K562 (cell line): ENCODE results near the gene OOSP4A. TPM values are rescaled to one million over a fixed set of nuclear protein-coding genes. Genes with fewer than 3 reads are reported as not detected.

Experiments
- ATAC-seq: fragments of 200-7000 bp; cut with Tn5 transposase; 3 replicates; pipeline ENCODE4 v1.9.1; 2020; ENCODE audit warnings: moderate library complexity
- BruUV-seq: library from RNA; stranded (reverse); fragments of 400-500 nt; replicated peaks from 2 replicates; lab custom pipeline; 2021; lab: Mats Ljungman, UMichigan
- CTCF ChIA-PET: fragments of 300-600 bp; formaldehyde crosslinking; extraction: SDS; loops from one replicate; lab custom pipeline; 2021; ENCODE audit warnings: low intra/inter-chr PET ratio; lab: Yijun Ruan, JAX
- POLR2A ChIA-PET: fragments of 300-600, 350-650 bp; sonication (Branson Sonifier 250); formaldehyde crosslinking; extraction: SDS; loops from one replicate; lab custom pipeline; 2021; ENCODE audit warnings: antibody characterized with exemption, inconsistent platforms; lab: Yijun Ruan, JAX
- DNase-seq, 4 experiments: peaks; one replicate each; pipeline versions ENCODE4 v3.0.0 to v3.0.0-alpha.2; 2011 to 2018; ENCODE audit warnings: low spot score in 3 of 4, mixed read lengths in 3 of 4; ENCODE audit errors: extremely low read depth in 1 of 4
- FAIRE-seq: peaks from 2 replicates; lab custom pipeline; 2011; peaks lifted over from hg19 to GRCh38; lab: Jason Lieb, UNC
- H2AFZ ChIP-seq: 2 replicates; pipeline ENCODE4 v1.6.0; 2011; ENCODE audit warnings: low read depth, low read length, control low read depth, inconsistent platforms
- H3K27ac ChIP-seq: fragments of 200-600 bp; 3 replicates; pipeline ENCODE4 v1.8.0; 2011; ENCODE audit warnings: low read depth, mild to moderate bottlenecking, control low read depth, inconsistent platforms, low read length, moderate library complexity, mixed read lengths; ENCODE audit errors: extremely low read depth
- H3K27me3 ChIP-seq, 2 experiments: fragments of 300-600 bp in 1 of 2; 2 replicates in 1 of 2; 3 replicates in 1 of 2; pipeline versions ENCODE4 v1.6.0 to v1.8.0; 2011; ENCODE audit warnings: inconsistent platforms in 2 of 2, low read length in 2 of 2, mild to moderate bottlenecking in 1 of 2, mixed read lengths in 1 of 2, moderate library complexity in 1 of 2; ENCODE audit not compliant: control insufficient read depth in 2 of 2, insufficient read depth in 2 of 2
- H3K36me3 ChIP-seq: fragments of 300-600 bp; 3 replicates; pipeline ENCODE4 v1.8.0; 2011; ENCODE audit warnings: mild to moderate bottlenecking, low read length, inconsistent platforms; ENCODE audit not compliant: control insufficient read depth, insufficient read depth
- H3K4me1 ChIP-seq, 2 experiments: fragments of 200-600 bp in 1 of 2; replicated peaks in 1 of 2; 2 replicates in 1 of 2; 3 replicates in 1 of 2; pipeline versions ENCODE4 v1.5.1 to v1.8.0; 2011; ENCODE audit warnings: inconsistent platforms in 2 of 2, low read length in 2 of 2, mild to moderate bottlenecking in 1 of 2, mixed read lengths in 1 of 2, moderate library complexity in 1 of 2; ENCODE audit not compliant: control insufficient read depth in 2 of 2, insufficient read depth in 2 of 2
- H3K4me2 ChIP-seq: 2 replicates; pipeline ENCODE4 v1.6.1; 2011; ENCODE audit warnings: low read length, control low read depth, inconsistent platforms, mixed read lengths; ENCODE audit not compliant: insufficient read depth
- H3K4me3 ChIP-seq: fragments of 200-600 bp; sonication (generic), shearing (Covaris generic); 2 replicates; pipeline ENCODE4 v1.5.1; 2016; ENCODE audit warnings: control low read depth, inconsistent platforms
- H3K79me2 ChIP-seq: fragments of 200-600 bp; 3 replicates; pipeline ENCODE4 v1.8.0; 2011; ENCODE audit warnings: low read length, inconsistent platforms; ENCODE audit not compliant: control insufficient read depth, insufficient read depth
- H3K9ac ChIP-seq, 2 experiments: 2 replicates each; pipeline versions ENCODE4 v1.6.0 to v1.6.1; 2011; ENCODE audit warnings: low read depth in 2 of 2, low read length in 2 of 2, control low read depth in 1 of 2, inconsistent platforms in 1 of 2, mild to moderate bottlenecking in 1 of 2, mixed read lengths in 1 of 2; ENCODE audit not compliant: insufficient read depth in 1 of 2
- H3K9me1 ChIP-seq: one replicate; pipeline ENCODE4 v1.6.0; 2011; ENCODE audit warnings: inconsistent platforms, mild to moderate bottlenecking, low read length, moderate library complexity; ENCODE audit not compliant: control insufficient read depth, insufficient read depth
- H3K9me3 ChIP-seq: replicated peaks from 2 replicates; pipeline ENCODE4 v1.5.1; 2011; ENCODE audit warnings: low read depth, low read length, inconsistent platforms; ENCODE audit not compliant: control insufficient read depth, insufficient read depth
- H4K20me1 ChIP-seq: replicated peaks from 2 replicates; pipeline ENCODE4 v1.6.1; 2011; ENCODE audit warnings: low read length, inconsistent platforms, mixed read lengths; ENCODE audit not compliant: control insufficient read depth, insufficient read depth
- CBX1 ChIP-seq: sonication (generic); IDR thresholded peaks from 2 replicates; pipeline ENCODE4 v1.6.1; 2016; ENCODE audit warnings: antibody characterized with exemption, low read depth, mild to moderate bottlenecking
- CBX3 ChIP-seq, 2 experiments: IDR thresholded peaks; 1 replicate in 1 of 2; 2 replicates in 1 of 2; pipeline ENCODE4 v1.6.1; 2012; ENCODE audit warnings: inconsistent platforms in 2 of 2, low read length in 2 of 2, borderline replicate concordance in 1 of 2, control low read depth in 1 of 2
- CBX5 ChIP-seq: IDR thresholded peaks from 2 replicates; pipeline ENCODE4 v1.6.1; 2014; ENCODE audit warnings: low read depth, borderline replicate concordance
- DPF2 ChIP-seq: fragments of 450-650 bp; IDR thresholded peaks from 2 replicates; pipeline ENCODE4 v1.6.1; 2016
- GTF2A2 ChIP-seq: IDR thresholded peaks from 2 replicates; pipeline ENCODE4 v1.6.1; 2016; ENCODE audit warnings: mild to moderate bottlenecking, missing genetic modification characterization, missing compliant biosample characterization
- RB1 ChIP-seq: fragments of 450-650 bp; IDR thresholded peaks from 2 replicates; pipeline ENCODE4 v1.6.1; 2017; ENCODE audit warnings: low read depth, mild to moderate bottlenecking
- SREBF1 ChIP-seq: fragments of 150-350 bp; IDR thresholded peaks from 2 replicates; pipeline ENCODE4 v1.6.1; 2014; ENCODE audit warnings: antibody characterized with exemption, low read depth, low read length, borderline replicate concordance
- TRIM24 ChIP-seq, 2 experiments: fragments of 450-650 bp; IDR thresholded peaks; 2 replicates each; pipeline ENCODE4 v1.6.1; 2016
- TRIM28 ChIP-seq: fragments of 450-650 bp; IDR thresholded peaks from 2 replicates; pipeline ENCODE4 v1.6.1; 2017
- U2AF2 ChIP-seq: fragments of 200-400 bp; formaldehyde crosslinking; optimal IDR thresholded peaks from 2 replicates; pipeline ENCODE3; 2017; ENCODE audit warnings: low read depth, mild to moderate bottlenecking, low read length
- XRCC5 ChIP-seq: fragments of 200-400 bp; formaldehyde crosslinking; IDR thresholded peaks from 2 replicates; pipeline ENCODE4 v1.6.1; 2017; ENCODE audit warnings: low read depth, mild to moderate bottlenecking, low read length
- ZNF311 ChIP-seq: fragments of 250-450 bp; sonication (Bioruptor Pico); IDR thresholded peaks from 2 replicates; pipeline ENCODE4 v1.4.0; 2020; ENCODE audit warnings: mild to moderate bottlenecking, moderate library complexity
- ZNF75A ChIP-seq: fragments of 450-650 bp; formaldehyde crosslinking; IDR thresholded peaks from 2 replicates; pipeline ENCODE4 v1.4.0; 2020; ENCODE audit warnings: mild to moderate bottlenecking
- WGBS: fragments of 100-300 bp; shearing (Covaris generic); methylation state at CpG from one replicate; pipeline ENCODE4 v1.1.6; 2016; ENCODE audit warnings: low coverage, mixed read lengths; ENCODE audit not compliant: insufficient coverage; ENCODE audit errors: missing lambda C conversion rate; 5-methylcytosine and 5-hydroxymethylcytosine counted together
- in situ Hi-C: fragments of 300-500 bp; cut with MboI; formaldehyde crosslinking; loops from 4 replicates; pipeline ENCODE4 v1.15.0; 2018; ENCODE audit warnings: inconsistent platforms, mixed read lengths
- intact Hi-C: fragments of 100-400 bp; cut with micrococcal nuclease; formaldehyde crosslinking; loops from 2 replicates; pipeline ENCODE4 v1.14.2; 2022
- polyA plus RNA-seq, 8 experiments: library from polyadenylated mRNA; depleted of rRNA in 4 of 8; stranded (reverse) in 5 of 8; unstranded in 3 of 8; fragments of >200 nt; fragmentation: Nextera tagmentation in 2 of 8; fragmentation: Illumina TruSeq in 1 of 8; extraction: Ambion mirVana in 2 of 8; extraction: Trizol in 1 of 8; gene quantifications; 2 replicates each; pipeline versions ENCODE4 v1.2.1 to v1.2.3, GENCODE V29; 2011 to 2014; ENCODE audit warnings: inconsistent platforms in 1 of 8, missing spikeins in 1 of 8
- total RNA-seq, 7 experiments: library from RNA; depleted of rRNA in 6 of 7; stranded (reverse); fragments of >200 nt in 6 of 7; fragmentation: Illumina TruSeq in 2 of 7; extraction: Trizol in 2 of 7; gene quantifications; 2 replicates each; pipeline versions ENCODE4 v1.2.1 to v1.2.3, GENCODE V29; 2011 to 2021; ENCODE audit warnings: low replicate concordance in 1 of 7
- TF ChIP-seq, protein P1 (sequence below): fragments of 250-450 bp; sonication (Bioruptor Pico); IDR thresholded peaks from 2 replicates; pipeline ENCODE4 v1.8.0; 2021; ENCODE audit warnings: borderline replicate concordance, mild to moderate bottlenecking, moderate library complexity; ENCODE audit not compliant: poor library complexity, severe bottlenecking
- TF ChIP-seq, protein P2 (sequence below): fragments of 450-650 bp; formaldehyde crosslinking; IDR thresholded peaks from 2 replicates; pipeline ENCODE4 v1.4.0; 2020; ENCODE audit warnings: mild to moderate bottlenecking, mixed read lengths
- TF ChIP-seq, protein P3 (sequence below): IDR thresholded peaks from 2 replicates; pipeline ENCODE4 v1.6.1; 2011; ENCODE audit warnings: borderline replicate concordance, low read depth, mild to moderate bottlenecking, moderate library complexity, low read length; ENCODE audit not compliant: insufficient read depth, poor library complexity, severe bottlenecking
- TF ChIP-seq, protein P4 (sequence below): fragments of 450-650 bp; IDR thresholded peaks from 2 replicates; pipeline ENCODE4 v1.6.1; 2018; ENCODE audit warnings: mild to moderate bottlenecking, low read depth; ENCODE audit not compliant: partially characterized antibody

Gene OOSP4A
- total and polyA plus RNA-seq, 9 of the 15 experiments (the other 6 are each of a cell fraction or from before 2014, with no cell fraction given): 0.40 to 2.4 (median 0.74) TPM; not detected in 2

DNA sequence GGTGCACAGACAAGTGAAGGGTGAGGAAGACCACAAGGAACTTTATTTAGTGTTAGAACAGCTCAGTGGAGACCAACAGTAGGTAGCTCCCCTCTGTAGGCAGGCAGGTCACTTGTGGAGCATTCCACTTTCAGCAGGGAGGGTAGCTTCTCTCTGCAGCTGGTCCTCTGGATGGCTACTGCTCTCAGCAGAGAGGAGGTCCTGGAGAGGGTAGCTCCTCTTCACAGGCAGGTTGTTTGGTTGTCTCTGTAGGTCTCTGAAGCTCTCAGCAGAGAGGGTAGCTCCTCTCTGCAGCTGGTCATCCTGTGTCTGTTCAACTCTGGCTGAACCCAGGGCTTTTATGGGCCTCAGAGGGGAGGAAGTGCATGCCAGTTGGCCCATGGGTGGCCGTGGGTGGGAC, 32.1 kb upstream of the OOSP4A start:
- H3K4me3 ChIP-seq: no peak overlapping the region
- no peak overlapping the region for H3K4me2 ChIP-seq
- H3K4me1 ChIP-seq: no peaks in the 10 kb centered on the region
- no peaks in the 10 kb centered on the region for H3K79me2 ChIP-seq
- peaks cover 4% of the 10 kb centered on the region; the same call in 1 of the 2 replicates for H3K9me3 ChIP-seq
- intact Hi-C loops: no loop called here
- DNase-seq (no peak), ATAC-seq (no peak), FAIRE-seq (no peak)
- TF ChIP-seq ZNF311 (CRISPR knock-in tag) (no peak), SREBF1 (no peak), GTF2A2 (tag) (no peak), CBX3 (IDR thresholded peaks at IDR 0.05; ENCODE audit: borderline replicate concordance in 1 of 2, low read length in 2 of 2) (peak in 1 of 2 experiments; percentile 74; a peak in 2 of 3 replicates), CBX1 (peak; percentile 59; the same call in 1 of the 2 replicates), TRIM28 (peak; percentile 83), TRIM24 (IDR thresholded peaks at IDR 0.05) (0 out of 4 replicates have a peak, but pooled peaks of 1 of the 2 experiments have one; percentile 31), ZNF75A (no peak), RB1 (no peak), CBX5 (0 out of 2 replicates have a peak, but pooled peaks have one; percentile 32), U2AF2 (no peak), DPF2 (no peak), XRCC5 (no peak)
- TF ChIP-seq, protein P1, sequence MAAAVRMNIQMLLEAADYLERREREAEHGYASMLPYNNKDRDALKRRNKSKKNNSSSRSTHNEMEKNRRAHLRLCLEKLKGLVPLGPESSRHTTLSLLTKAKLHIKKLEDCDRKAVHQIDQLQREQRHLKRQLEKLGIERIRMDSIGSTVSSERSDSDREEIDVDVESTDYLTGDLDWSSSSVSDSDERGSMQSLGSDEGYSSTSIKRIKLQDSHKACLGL (CRISPR knock-in tag): no peak
- TF ChIP-seq, protein P2, sequence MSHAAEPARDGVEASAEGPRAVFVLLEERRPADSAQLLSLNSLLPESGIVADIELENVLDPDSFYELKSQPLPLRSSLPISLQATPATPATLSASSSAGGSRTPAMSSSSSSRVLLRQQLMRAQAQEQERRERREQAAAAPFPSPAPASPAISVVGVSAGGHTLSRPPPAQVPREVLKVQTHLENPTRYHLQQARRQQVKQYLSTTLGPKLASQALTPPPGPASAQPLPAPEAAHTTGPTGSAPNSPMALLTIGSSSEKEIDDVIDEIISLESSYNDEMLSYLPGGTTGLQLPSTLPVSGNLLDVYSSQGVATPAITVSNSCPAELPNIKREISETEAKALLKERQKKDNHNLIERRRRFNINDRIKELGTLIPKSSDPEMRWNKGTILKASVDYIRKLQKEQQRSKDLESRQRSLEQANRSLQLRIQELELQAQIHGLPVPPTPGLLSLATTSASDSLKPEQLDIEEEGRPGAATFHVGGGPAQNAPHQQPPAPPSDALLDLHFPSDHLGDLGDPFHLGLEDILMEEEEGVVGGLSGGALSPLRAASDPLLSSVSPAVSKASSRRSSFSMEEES (CRISPR knock-in tag): no peak
- TF ChIP-seq, protein P3, sequence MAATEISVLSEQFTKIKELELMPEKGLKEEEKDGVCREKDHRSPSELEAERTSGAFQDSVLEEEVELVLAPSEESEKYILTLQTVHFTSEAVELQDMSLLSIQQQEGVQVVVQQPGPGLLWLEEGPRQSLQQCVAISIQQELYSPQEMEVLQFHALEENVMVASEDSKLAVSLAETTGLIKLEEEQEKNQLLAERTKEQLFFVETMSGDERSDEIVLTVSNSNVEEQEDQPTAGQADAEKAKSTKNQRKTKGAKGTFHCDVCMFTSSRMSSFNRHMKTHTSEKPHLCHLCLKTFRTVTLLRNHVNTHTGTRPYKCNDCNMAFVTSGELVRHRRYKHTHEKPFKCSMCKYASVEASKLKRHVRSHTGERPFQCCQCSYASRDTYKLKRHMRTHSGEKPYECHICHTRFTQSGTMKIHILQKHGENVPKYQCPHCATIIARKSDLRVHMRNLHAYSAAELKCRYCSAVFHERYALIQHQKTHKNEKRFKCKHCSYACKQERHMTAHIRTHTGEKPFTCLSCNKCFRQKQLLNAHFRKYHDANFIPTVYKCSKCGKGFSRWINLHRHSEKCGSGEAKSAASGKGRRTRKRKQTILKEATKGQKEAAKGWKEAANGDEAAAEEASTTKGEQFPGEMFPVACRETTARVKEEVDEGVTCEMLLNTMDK: no peak
- TF ChIP-seq, protein P4, sequence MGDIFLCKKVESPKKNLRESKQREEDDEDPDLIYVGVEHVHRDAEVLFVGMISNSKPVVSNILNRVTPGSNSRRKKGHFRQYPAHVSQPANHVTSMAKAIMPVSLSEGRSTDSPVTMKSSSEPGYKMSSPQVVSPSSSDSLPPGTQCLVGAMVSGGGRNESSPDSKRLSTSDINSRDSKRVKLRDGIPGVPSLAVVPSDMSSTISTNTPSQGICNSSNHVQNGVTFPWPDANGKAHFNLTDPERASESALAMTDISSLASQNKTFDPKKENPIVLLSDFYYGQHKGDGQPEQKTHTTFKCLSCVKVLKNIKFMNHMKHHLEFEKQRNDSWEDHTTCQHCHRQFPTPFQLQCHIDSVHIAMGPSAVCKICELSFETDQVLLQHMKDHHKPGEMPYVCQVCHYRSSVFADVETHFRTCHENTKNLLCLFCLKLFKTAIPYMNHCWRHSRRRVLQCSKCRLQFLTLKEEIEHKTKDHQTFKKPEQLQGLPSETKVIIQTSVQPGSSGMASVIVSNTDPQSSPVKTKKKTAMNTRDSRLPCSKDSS: peak; percentile 59
- H3K36me3 ChIP-seq: no peaks in the 10 kb centered on the region
- no peaks in the 10 kb centered on the region for H3K27me3 ChIP-seq
- no TSS peak for BruUV-seq
- ChIA-PET POLR2A (no interaction called here), CTCF (no interaction called here)
- no peak overlapping the region for H2AFZ ChIP-seq
- H3K27ac ChIP-seq: no peak overlapping the region
- no peaks in the 10 kb centered on the region for H4K20me1 ChIP-seq
- WGBS: 80% methylated on average over 1 of the region's 1 CpG
- in situ Hi-C loops: no loop called here
- no peaks in the 10 kb centered on the region for H3K9me1 ChIP-seq
- H3K9ac ChIP-seq: no peak overlapping the region
